ENCODE data around the gene AKAP6. TPM values are rescaled to one million over a fixed set of nuclear protein-coding genes. Genes with fewer than 3 reads are reported as not detected.

AKAP6 gene
- total and polyA plus RNA-seq, 4 donors: 0.42 to 3.2 (median 1.7) TPM

- no peak overlapping the region for H3K4me3 ChIP-seq (ENCODE audit: low read depth in 1 of 3, low read length in 3 of 3)
- no peaks in the 10 kb centered on the region for H3K27me3 ChIP-seq (ENCODE audit: control insufficient read depth in 4 of 4, insufficient read depth in 4 of 4, low read length in 3 of 4)
- H3K4me1 ChIP-seq (ENCODE audit: control insufficient read depth in 4 of 4, insufficient read depth in 4 of 4, low read length in 3 of 4): no peaks in the 10 kb centered on the region
- no peak for TF ChIP-seq NR2F2 (IDR thresholded peaks at IDR 0.05)
- no peak for TF ChIP-seq FOXA2 (IDR thresholded peaks at IDR 0.05)
- TF ChIP-seq REST (IDR thresholded peaks at IDR 0.05): no peak
- TF ChIP-seq, protein P1, sequence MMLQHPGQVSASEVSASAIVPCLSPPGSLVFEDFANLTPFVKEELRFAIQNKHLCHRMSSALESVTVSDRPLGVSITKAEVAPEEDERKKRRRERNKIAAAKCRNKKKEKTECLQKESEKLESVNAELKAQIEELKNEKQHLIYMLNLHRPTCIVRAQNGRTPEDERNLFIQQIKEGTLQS (IDR thresholded peaks at IDR 0.05): no peak
- TF ChIP-seq JUND (IDR thresholded peaks at IDR 0.05): no peak
- no peak for TF ChIP-seq SP1 (IDR thresholded peaks at IDR 0.05)
- TF ChIP-seq TAF1 (conservative IDR thresholded peaks at IDR 0.05): no peak
- TF ChIP-seq RXRA (IDR thresholded peaks at IDR 0.05): no peak
- TF ChIP-seq GABPA (IDR thresholded peaks at IDR 0.05 in 1 of 2, conservative IDR thresholded peaks at IDR 0.05 in 1 of 2): no peak
- 92% methylated on average over 3 of the region's 3 CpGs for WGBS
- no peak for DNase-seq (ENCODE audit: low spot score)
- no peak overlapping the region for H3K9ac ChIP-seq (ENCODE audit: low read depth in 1 of 2, low read length in 2 of 2)
- no peak overlapping the region for H3K27ac ChIP-seq (ENCODE audit: low read depth in 1 of 2, low read length in 2 of 2)
- H3K36me3 ChIP-seq (ENCODE audit: control insufficient read depth in 4 of 4, insufficient read depth in 3 of 4, low read depth in 1 of 4, low read length in 3 of 4): no peaks in the 10 kb centered on the region
- H3K9me3 ChIP-seq (ENCODE audit: control insufficient read depth in 4 of 4, low read length in 3 of 4): no peaks in the 10 kb centered on the region
Observed at GRCh38 chr14:32443890-32444661, 115.0 kb downstream of the AKAP6 start.

- WGBS: 88% methylated on average over 3 of the region's 3 CpGs
- H3K27ac ChIP-seq (ENCODE audit: low read depth in 1 of 2, low read length in 2 of 2): no peak overlapping the region
- no peak for DNase-seq (ENCODE audit: low spot score)
- H3K36me3 ChIP-seq (ENCODE audit: control insufficient read depth in 4 of 4, insufficient read depth in 3 of 4, low read depth in 1 of 4, low read length in 3 of 4): no peaks in the 10 kb centered on the region
- H3K9me3 ChIP-seq (ENCODE audit: control insufficient read depth in 4 of 4, low read length in 3 of 4): no peaks in the 10 kb centered on the region
- no peak overlapping the region for H3K4me3 ChIP-seq (ENCODE audit: low read depth in 1 of 3, low read length in 3 of 3)
- H3K4me1 ChIP-seq (ENCODE audit: control insufficient read depth in 4 of 4, insufficient read depth in 4 of 4, low read length in 3 of 4): no peaks in the 10 kb centered on the region
- no peak overlapping the region for H3K9ac ChIP-seq (ENCODE audit: low read depth in 1 of 2, low read length in 2 of 2)
- no peaks in the 10 kb centered on the region for H3K27me3 ChIP-seq (ENCODE audit: control insufficient read depth in 4 of 4, insufficient read depth in 4 of 4, low read length in 3 of 4)
- TF ChIP-seq REST (IDR thresholded peaks at IDR 0.05) (no peak), NR2F2 (IDR thresholded peaks at IDR 0.05) (no peak), HNF4G (IDR thresholded peaks at IDR 0.05) (no peak), FOXA1 (IDR thresholded peaks at IDR 0.05) (no peak), YY1 (IDR thresholded peaks at IDR 0.05) (no peak), JUND (IDR thresholded peaks at IDR 0.05) (no peak), ZBTB33 (IDR thresholded peaks at IDR 0.05) (no peak)
- TF ChIP-seq, protein P2, sequence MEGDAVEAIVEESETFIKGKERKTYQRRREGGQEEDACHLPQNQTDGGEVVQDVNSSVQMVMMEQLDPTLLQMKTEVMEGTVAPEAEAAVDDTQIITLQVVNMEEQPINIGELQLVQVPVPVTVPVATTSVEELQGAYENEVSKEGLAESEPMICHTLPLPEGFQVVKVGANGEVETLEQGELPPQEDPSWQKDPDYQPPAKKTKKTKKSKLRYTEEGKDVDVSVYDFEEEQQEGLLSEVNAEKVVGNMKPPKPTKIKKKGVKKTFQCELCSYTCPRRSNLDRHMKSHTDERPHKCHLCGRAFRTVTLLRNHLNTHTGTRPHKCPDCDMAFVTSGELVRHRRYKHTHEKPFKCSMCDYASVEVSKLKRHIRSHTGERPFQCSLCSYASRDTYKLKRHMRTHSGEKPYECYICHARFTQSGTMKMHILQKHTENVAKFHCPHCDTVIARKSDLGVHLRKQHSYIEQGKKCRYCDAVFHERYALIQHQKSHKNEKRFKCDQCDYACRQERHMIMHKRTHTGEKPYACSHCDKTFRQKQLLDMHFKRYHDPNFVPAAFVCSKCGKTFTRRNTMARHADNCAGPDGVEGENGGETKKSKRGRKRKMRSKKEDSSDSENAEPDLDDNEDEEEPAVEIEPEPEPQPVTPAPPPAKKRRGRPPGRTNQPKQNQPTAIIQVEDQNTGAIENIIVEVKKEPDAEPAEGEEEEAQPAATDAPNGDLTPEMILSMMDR (IDR thresholded peaks at IDR 0.05; ENCODE audit: low read depth, low read length, missing input control): no peak
- TF ChIP-seq, protein P1 (IDR thresholded peaks at IDR 0.05): no peak
Observed at GRCh38 chr14:32447371-32447770, 118.3 kb downstream of the AKAP6 start.
